GM19035 (cell line): Measurements from ENCODE around the gene S100A5.
"Not testable (repeated sequence)": the region's sequence is repeated elsewhere in the genome, so short reads cannot be mapped to it uniquely, and the experiment has no call there.

Experiments
- ATAC-seq: cut with Tn5 transposase; IDR thresholded peaks from one replicate; pipeline ENCODE4 v1.9.1; 2021; ENCODE audit not compliant: unreplicated experiment

The S100A5 gene

GRCh38 chr1:153535242-153536011 lies 5.3 kb downstream of the S100A5 start, which contains the start of gene S100A6:
Gene S100A6, minus strand, starts transcription at chr1:153535991. Its CDS starts 652 bp downstream, at chr1:153535339.
- peak; percentile 38 for ATAC-seq

- no peak for ATAC-seq
Observed at GRCh38 chr1:153534925-153535241, 5.9 kb downstream of the S100A5 start.

GRCh38 chr1:153534226-153534924 lies 6.4 kb downstream of the S100A5 start:
- ATAC-seq: no peak

GRCh38 chr1:153533689-153534201 lies 7.0 kb downstream of the S100A5 start:
- no peak for ATAC-seq

GRCh38 chr1:153532769-153533599 lies 7.8 kb downstream of the S100A5 start:
- ATAC-seq: no peak

- no peak for ATAC-seq
Observed at GRCh38 chr1:153532181-153532580, 8.6 kb downstream of the S100A5 start.

GRCh38 chr1:153531638-153532037 lies 9.1 kb downstream of the S100A5 start:
- no peak for ATAC-seq

- ATAC-seq: no peak
Observed at GRCh38 chr1:153527683-153528040, 13.1 kb downstream of the S100A5 start.

GRCh38 chr1:153527023-153527682 lies 13.6 kb downstream of the S100A5 start:
- no peak for ATAC-seq

GRCh38 chr1:153526132-153526543 lies 14.6 kb downstream of the S100A5 start:
- no peak for ATAC-seq

GRCh38 chr1:153525088-153525728 lies 15.5 kb downstream of the S100A5 start:
- no peak for ATAC-seq

- not testable (repeated sequence) for ATAC-seq
Observed at GRCh38 chr1:153522353-153523048, 18.2 kb downstream of the S100A5 start.

GRCh38 chr1:153521808-153522207 lies 18.9 kb downstream of the S100A5 start:
- ATAC-seq: not testable (repeated sequence)

GRCh38 chr1:153520818-153521476 lies 19.8 kb downstream of the S100A5 start:
- no peak for ATAC-seq

- not testable (repeated sequence) for ATAC-seq
Observed at GRCh38 chr1:153520137-153520691, 20.5 kb downstream of the S100A5 start.

- no peak for ATAC-seq
Observed at GRCh38 chr1:153519242-153519641, 21.5 kb downstream of the S100A5 start.

GRCh38 chr1:153515504-153516394 lies 25.0 kb downstream of the S100A5 start:
- ATAC-seq: no peak

- ATAC-seq: no peak
Observed at GRCh38 chr1:153513666-153514065, 27.1 kb downstream of the S100A5 start.
